T-helper 2 cell treated with Interferon-gamma antibody and Interleukin-4, amounts not matched to agents 5 μg/mL and 100 μg/mL, for 36 hours (primary cell): Measurements from ENCODE around the gene SLC35F5.
A peak's percentile ranks its signal among the peaks of the same experiment; 100 is the strongest.
"Not testable (repeated sequence)": the region's sequence is repeated elsewhere in the genome, so short reads cannot be mapped to it uniquely, and the experiment has no call there.

Source experiments
- DNase-seq: peaks from one replicate; pipeline ENCODE4 v3.0.0; 2021; ENCODE audit warnings: low spot score
- H3K27ac Mint-ChIP-seq: one replicate; pipeline ENCODE4 v1.8.0; 2021; ENCODE audit warnings: mild to moderate bottlenecking, mixed read lengths
- H3K27me3 Mint-ChIP-seq: one replicate; pipeline ENCODE4 v1.8.0; 2021; ENCODE audit warnings: low read depth, mixed read lengths
- H3K36me3 Mint-ChIP-seq: one replicate; pipeline ENCODE4 v1.8.0; 2021; ENCODE audit warnings: low read depth, mixed read lengths
- H3K4me1 Mint-ChIP-seq: one replicate; pipeline ENCODE4 v1.8.0; 2021; ENCODE audit warnings: low read depth, mixed read lengths
- H3K4me3 Mint-ChIP-seq: one replicate; pipeline ENCODE4 v1.8.0; 2022; ENCODE audit warnings: mild to moderate bottlenecking, moderate library complexity, mixed read lengths
- H3K9me3 Mint-ChIP-seq: one replicate; pipeline ENCODE4 v1.8.0; 2021; ENCODE audit warnings: mixed read lengths

The SLC35F5 gene

GRCh38 chr2:113694438-113694837 lies 62.0 kb downstream of the SLC35F5 start:
- Mint-ChIP-seq H3K27ac (peak overlapping the region; percentile 95), H3K4me1 (peaks cover 43% of the 10 kb centered on the region), H3K27me3 (no peaks in the 10 kb centered on the region), H3K4me3 (no peak overlapping the region), H3K9me3 (peaks cover 4% of the 10 kb centered on the region), H3K36me3 (peaks cover 17% of the 10 kb centered on the region)
- DNase-seq: no peak

GRCh38 chr2:113692698-113693428 lies 63.6 kb downstream of the SLC35F5 start:
- H3K4me1 Mint-ChIP-seq: peaks cover 38% of the 10 kb centered on the region
- peak overlapping the region; percentile 95 for H3K27ac Mint-ChIP-seq
- peaks cover 4% of the 10 kb centered on the region for H3K9me3 Mint-ChIP-seq
- H3K36me3 Mint-ChIP-seq: peaks cover 17% of the 10 kb centered on the region
- H3K4me3 Mint-ChIP-seq: peak overlapping the region; percentile 79
- no peaks in the 10 kb centered on the region for H3K27me3 Mint-ChIP-seq
- DNase-seq: peak; percentile 58

GRCh38 chr2:113690871-113691270 lies 65.6 kb downstream of the SLC35F5 start:
- H3K27me3 Mint-ChIP-seq, H3K27ac Mint-ChIP-seq, H3K4me3 Mint-ChIP-seq, H3K9me3 Mint-ChIP-seq: not testable (repeated sequence)
- peaks cover 38% of the 10 kb centered on the region for H3K4me1 Mint-ChIP-seq
- peak; percentile 26 for DNase-seq
- peaks cover 17% of the 10 kb centered on the region for H3K36me3 Mint-ChIP-seq

- no peaks in the 10 kb centered on the region for H3K27me3 Mint-ChIP-seq
- no peak for DNase-seq
- H3K36me3 Mint-ChIP-seq: peaks cover 7% of the 10 kb centered on the region
- H3K4me1 Mint-ChIP-seq: peaks cover 11% of the 10 kb centered on the region
- H3K4me3 Mint-ChIP-seq: no peak overlapping the region
- H3K27ac Mint-ChIP-seq: no peak overlapping the region
- H3K9me3 Mint-ChIP-seq: peaks cover 8% of the 10 kb centered on the region
Measured at GRCh38 chr2:113686537-113686936, 69.9 kb downstream of the SLC35F5 start.

- H3K4me1 Mint-ChIP-seq: peaks cover 7% of the 10 kb centered on the region
- peaks cover 8% of the 10 kb centered on the region for H3K9me3 Mint-ChIP-seq
- H3K27me3 Mint-ChIP-seq: no peaks in the 10 kb centered on the region
- H3K27ac Mint-ChIP-seq: no peak overlapping the region
- peaks cover 4% of the 10 kb centered on the region for H3K36me3 Mint-ChIP-seq
- DNase-seq: no peak
- no peak overlapping the region for H3K4me3 Mint-ChIP-seq
Measured at GRCh38 chr2:113685471-113685870, 71.0 kb downstream of the SLC35F5 start.

- peaks cover 8% of the 10 kb centered on the region for H3K9me3 Mint-ChIP-seq
- no peak overlapping the region for H3K27ac Mint-ChIP-seq
- peaks cover 4% of the 10 kb centered on the region for H3K36me3 Mint-ChIP-seq
- peaks cover 13% of the 10 kb centered on the region for H3K4me1 Mint-ChIP-seq
- H3K4me3 Mint-ChIP-seq: no peak overlapping the region
- no peak for DNase-seq
- no peaks in the 10 kb centered on the region for H3K27me3 Mint-ChIP-seq
Measured at GRCh38 chr2:113679457-113679856, 77.0 kb downstream of the SLC35F5 start.

GRCh38 chr2:113677330-113677729 lies 79.1 kb downstream of the SLC35F5 start:
- Mint-ChIP-seq H3K27me3 (no peaks in the 10 kb centered on the region), H3K4me1 (peaks cover 13% of the 10 kb centered on the region), H3K36me3 (no peaks in the 10 kb centered on the region), H3K9me3 (no peaks in the 10 kb centered on the region), H3K4me3 (no peak overlapping the region), H3K27ac (no peak overlapping the region)
- no peak for DNase-seq

- H3K9me3 Mint-ChIP-seq: no peaks in the 10 kb centered on the region
- no peak for DNase-seq
- H3K4me3 Mint-ChIP-seq: no peak overlapping the region
- H3K27ac Mint-ChIP-seq: no peak overlapping the region
- H3K4me1 Mint-ChIP-seq: peaks cover 13% of the 10 kb centered on the region
- no peaks in the 10 kb centered on the region for H3K27me3 Mint-ChIP-seq
- no peaks in the 10 kb centered on the region for H3K36me3 Mint-ChIP-seq
Measured at GRCh38 chr2:113676623-113677266, 79.7 kb downstream of the SLC35F5 start.

GRCh38 chr2:113675875-113676274 lies 80.6 kb downstream of the SLC35F5 start:
- H3K27ac Mint-ChIP-seq: no peak overlapping the region
- no peaks in the 10 kb centered on the region for H3K27me3 Mint-ChIP-seq
- no peaks in the 10 kb centered on the region for H3K9me3 Mint-ChIP-seq
- no peak for DNase-seq
- H3K36me3 Mint-ChIP-seq: no peaks in the 10 kb centered on the region
- no peak overlapping the region for H3K4me3 Mint-ChIP-seq
- peaks cover 12% of the 10 kb centered on the region for H3K4me1 Mint-ChIP-seq

- Mint-ChIP-seq H3K9me3 (no peaks in the 10 kb centered on the region), H3K27me3 (no peaks in the 10 kb centered on the region), H3K4me3 (no peak overlapping the region), H3K27ac (no peak overlapping the region), H3K36me3 (no peaks in the 10 kb centered on the region), H3K4me1 (no peaks in the 10 kb centered on the region)
- DNase-seq: no peak
Measured at GRCh38 chr2:113672326-113672932, 84.0 kb downstream of the SLC35F5 start.

GRCh38 chr2:113669013-113669412 lies 87.4 kb downstream of the SLC35F5 start:
- H3K9me3 Mint-ChIP-seq, DNase-seq, H3K4me3 Mint-ChIP-seq, H3K27me3 Mint-ChIP-seq, H3K27ac Mint-ChIP-seq, H3K36me3 Mint-ChIP-seq, H3K4me1 Mint-ChIP-seq: not testable (repeated sequence)

- H3K36me3 Mint-ChIP-seq, H3K4me3 Mint-ChIP-seq, H3K27ac Mint-ChIP-seq, H3K4me1 Mint-ChIP-seq, H3K27me3 Mint-ChIP-seq, DNase-seq, H3K9me3 Mint-ChIP-seq: not testable (repeated sequence)
Measured at GRCh38 chr2:113664761-113665533, 91.5 kb downstream of the SLC35F5 start.

- H3K36me3 Mint-ChIP-seq, H3K4me1 Mint-ChIP-seq, H3K4me3 Mint-ChIP-seq, H3K27ac Mint-ChIP-seq, H3K27me3 Mint-ChIP-seq, DNase-seq, H3K9me3 Mint-ChIP-seq: not testable (repeated sequence)
Measured at GRCh38 chr2:113663285-113664060, 93.0 kb downstream of the SLC35F5 start.
